PFSK-1 (cell line): ENCODE measurements around the gene SERPINE2.

ENCODE experiments used
- POLR2AphosphoS5 ChIP-seq: IDR thresholded peaks from 2 replicates; pipeline ENCODE4 v1.6.1; 2012; ENCODE audit warnings: low read depth, mild to moderate bottlenecking, control low read depth, low read length, moderate library complexity
- REST ChIP-seq, 2 experiments: IDR thresholded peaks; 2 replicates each; pipeline versions ENCODE4 v1.6.1 to v1.8.0; 2011 to 2012; ENCODE audit warnings: low read depth in 2 of 2, low read length in 2 of 2, control low read depth in 1 of 2, inconsistent platforms in 1 of 2, mild to moderate bottlenecking in 1 of 2, moderate library complexity in 1 of 2; ENCODE audit not compliant: insufficient read depth in 1 of 2
- SIN3A ChIP-seq: IDR thresholded peaks from 2 replicates; pipeline ENCODE4 v1.6.1; 2012; ENCODE audit warnings: mild to moderate bottlenecking, low read length, moderate library complexity, borderline replicate concordance; ENCODE audit not compliant: insufficient read depth
- TAF1 ChIP-seq: IDR thresholded peaks from 2 replicates; pipeline ENCODE4 v1.6.1; 2012; ENCODE audit warnings: low read length, control low read depth, borderline replicate concordance; ENCODE audit not compliant: insufficient read depth

GRCh38 chr2:224038830-224039079 is 331 bp downstream of the SERPINE2 start:
- TF ChIP-seq TAF1 = no peak
- TF ChIP-seq REST (IDR thresholded peaks at IDR 0.05; ENCODE audit: insufficient read depth in 1 of 2, low read depth in 2 of 2, low read length in 2 of 2) = no peak
- TF ChIP-seq SIN3A = no peak
- TF ChIP-seq POLR2AphosphoS5 = no peak
